NCI-H1105 (cell line): ENCODE data around the gene HDAC5.
A peak's percentile ranks its signal among the peaks of the same experiment; 100 is the strongest.
"Not testable (repeated sequence)": the region's sequence is repeated elsewhere in the genome, so short reads cannot be mapped to it uniquely, and the experiment has no call there.

Source experiments
- DNase-seq: peaks from one replicate; lab custom pipeline; 2025; lab: John Stamatoyannopoulos, UW

Gene HDAC5

DNA sequence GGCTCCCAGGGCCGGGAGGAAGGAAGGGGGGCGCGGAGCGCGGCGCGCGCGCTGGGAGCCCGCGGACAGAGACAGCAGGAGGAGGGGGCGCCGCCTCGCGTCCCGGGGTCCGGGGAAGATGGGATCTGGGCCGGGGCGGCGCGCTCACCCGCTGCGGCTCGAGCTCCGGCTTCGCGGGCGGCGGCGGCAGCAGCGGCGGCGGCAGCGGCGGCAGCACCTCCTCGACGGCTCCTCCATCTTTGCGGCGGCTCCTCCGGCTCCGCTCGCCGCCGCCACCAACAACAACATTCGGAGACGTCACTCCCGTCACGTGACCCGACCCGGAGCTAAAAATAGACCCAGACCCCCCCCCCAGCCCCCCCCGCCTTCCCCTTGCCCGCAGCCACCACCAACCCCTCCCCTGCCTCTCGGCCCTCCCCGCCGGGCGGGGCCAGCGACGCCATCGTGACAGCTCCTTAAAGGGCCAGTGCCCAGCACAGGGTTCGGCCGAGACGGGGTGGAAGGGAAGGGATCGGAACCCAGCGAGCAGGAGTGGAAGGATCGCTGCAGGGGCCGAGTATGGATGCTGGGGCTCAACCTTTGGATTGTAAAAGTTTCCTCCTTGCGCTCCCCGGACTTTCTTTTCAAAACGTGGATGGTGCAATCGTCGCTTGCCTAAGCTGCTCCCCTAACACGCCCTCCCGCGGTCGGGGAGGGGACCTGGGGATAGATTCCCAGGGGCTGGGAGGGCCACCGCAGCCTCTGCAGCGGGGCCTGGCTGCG is at the start of gene HDAC5:
TSS of gene HDAC5 (minus strand) at position 286 of the 762 bp plus-strand sequence. CDS start 6,126 bp downstream, outside the sequence.
- DNase-seq, result peak; percentile 86

DNA sequence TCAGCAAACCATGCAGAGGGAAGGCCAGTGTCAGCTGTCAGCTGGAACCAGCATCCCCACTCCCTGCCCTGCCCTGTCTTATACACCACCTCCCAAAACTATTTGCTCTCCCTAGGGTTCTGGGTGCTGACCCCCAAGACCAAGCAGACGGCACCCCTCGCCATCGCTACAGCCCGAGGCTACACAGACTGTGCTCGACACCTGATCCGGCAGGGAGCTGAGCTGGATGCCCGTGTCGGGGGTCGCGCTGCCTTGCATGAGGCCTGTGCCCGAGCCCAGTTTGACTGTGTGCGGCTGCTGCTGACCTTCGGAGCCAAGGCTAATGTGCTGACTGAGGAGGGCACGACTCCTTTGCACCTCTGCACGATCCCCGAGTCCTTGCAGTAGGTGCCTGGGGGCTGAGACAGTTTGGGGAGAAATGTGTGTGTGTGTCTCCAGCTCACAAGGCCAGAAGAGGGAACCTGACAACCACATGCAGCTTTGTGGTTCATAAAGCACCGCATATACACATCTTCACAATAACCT is 48.6 kb upstream of the HDAC5 start:
- no peak for DNase-seq

- no peak for DNase-seq
Measured at GRCh38 chr17:44170499-44171201, 47.2 kb upstream of the HDAC5 start, which contains the start of gene ASB16. ASB16 (plus strand) TSS chr17:44170704; CDS start chr17:44170790, 86 bp downstream.

DNA sequence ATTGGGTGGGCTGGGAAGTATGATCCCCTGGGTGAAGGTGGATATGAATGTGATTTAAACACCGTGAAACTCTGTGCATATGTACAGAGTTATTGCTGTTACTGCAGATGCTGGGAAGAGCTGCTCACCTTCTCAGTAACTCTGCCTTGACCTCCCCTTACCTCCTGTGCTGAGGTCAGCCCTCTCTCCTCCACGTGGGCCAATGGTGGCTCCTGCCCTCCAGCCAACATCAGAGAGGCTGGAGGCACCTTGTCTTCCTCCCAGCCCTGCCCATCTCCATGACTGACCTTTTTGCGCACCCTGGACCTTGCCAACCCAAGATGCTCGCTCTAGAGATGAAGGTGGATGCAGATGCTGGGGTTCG is 46.7 kb upstream of the HDAC5 start:
- DNase-seq, result no peak

DNA sequence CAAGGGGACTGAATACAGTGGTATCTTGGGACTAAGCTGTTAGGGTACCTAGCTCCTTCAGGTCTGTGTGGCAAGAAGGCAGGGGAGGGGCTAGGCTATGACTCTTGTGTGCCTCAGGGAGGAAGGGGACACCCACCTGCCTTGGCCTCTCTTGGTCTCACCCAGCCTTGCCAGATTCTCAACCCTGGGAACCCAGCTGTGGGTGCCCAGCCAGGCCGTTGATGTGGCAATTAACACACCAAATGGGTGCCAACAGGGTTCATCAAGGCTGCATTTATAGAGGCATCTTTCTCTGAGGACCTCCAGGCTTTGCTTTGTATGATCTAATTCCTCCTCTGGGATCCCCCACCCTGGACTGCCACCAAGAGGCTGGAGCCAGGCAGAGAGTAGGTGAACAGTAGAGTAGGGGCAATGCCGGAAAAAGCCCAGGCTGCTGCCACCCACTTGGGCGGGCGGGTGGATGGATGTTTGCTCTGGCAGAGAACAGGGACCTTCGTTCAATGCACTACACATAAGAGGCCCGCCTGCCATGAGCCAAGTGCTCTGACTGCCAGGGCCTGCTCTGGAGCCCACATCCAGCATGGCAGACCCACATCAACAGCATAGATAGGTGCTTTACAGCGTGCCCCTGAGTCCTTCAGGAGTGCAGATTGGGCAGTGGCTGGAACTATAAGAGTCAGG is 43.9 kb upstream of the HDAC5 start:
- no peak for DNase-seq

DNA sequence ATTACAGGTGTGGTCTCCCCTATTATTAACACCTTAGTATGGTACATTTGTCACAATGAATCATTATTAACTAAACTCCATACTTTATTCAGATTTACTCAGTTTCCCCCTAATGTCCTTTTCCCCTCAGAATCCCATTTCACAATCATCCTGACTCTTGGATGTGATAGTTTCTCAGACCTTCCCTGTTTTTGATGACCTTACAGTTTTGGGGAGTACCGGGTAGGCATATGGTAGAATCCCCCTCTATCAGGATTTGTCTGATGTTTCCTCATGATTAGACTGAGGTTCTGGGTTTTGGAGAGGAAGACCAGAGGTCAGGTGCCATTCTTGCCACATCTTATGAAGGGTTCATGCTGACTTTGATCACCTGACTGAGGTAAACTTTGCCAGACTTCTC is 41.0 kb upstream of the HDAC5 start:
- DNase-seq, result no peak

DNA sequence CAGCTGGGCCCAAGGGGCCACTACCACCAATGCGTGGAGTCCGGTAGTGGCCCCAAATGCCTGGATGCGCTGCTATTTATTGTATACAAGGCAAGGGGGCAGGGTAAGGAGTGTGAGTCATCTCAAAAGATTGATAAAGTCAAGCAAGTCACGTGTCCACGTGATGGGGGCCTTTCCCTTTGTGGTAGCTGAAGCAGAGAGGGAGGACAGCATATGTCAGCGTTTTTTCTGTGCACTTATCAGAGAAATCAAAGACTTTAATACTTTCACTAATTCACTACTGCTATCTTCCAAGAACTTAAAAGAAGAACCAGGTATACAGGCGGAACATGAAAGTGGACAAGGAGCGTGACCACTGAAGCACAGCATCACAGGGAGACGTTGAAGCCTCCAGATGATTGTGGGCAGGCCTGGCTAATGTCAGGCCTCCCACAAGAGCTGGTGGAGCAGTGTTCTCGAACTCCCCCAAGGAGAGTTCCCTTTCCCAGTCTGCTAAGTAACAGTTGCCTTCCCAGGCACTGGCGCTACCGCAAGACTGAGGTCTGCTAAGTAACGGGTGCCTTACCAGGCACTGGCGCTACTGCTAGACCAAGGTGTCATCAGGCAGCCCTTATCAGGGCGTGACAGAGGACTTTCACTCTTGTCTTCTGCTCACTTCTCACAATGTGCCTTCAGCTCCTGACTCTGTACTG is 36.2 kb upstream of the HDAC5 start:
- no peak for DNase-seq

DNA sequence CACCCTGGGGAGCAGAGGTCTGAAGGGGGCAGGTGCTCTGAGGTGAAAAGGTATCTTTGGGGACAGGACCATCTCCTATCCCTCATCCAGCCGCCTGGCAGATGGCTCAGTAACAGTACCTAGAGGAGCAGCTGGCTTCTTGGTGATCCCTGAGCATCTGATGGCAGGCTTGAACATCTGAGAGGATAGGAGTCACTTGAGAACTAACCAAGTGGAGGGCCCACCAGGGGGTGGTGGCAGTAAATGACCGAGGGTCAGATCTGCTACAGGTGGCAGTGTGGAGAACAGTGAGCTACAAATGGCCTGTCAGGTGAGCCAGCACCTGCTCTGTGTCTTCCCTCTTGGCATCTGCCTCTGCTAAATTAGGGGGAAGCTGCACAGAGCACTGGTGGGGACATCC is 32.0 kb upstream of the HDAC5 start:
- DNase-seq, result no peak

GRCh38 chr17:44152875-44153274 is 29.4 kb upstream of the HDAC5 start:
- no peak for DNase-seq

GRCh38 chr17:44149750-44150329 is 26.4 kb upstream of the HDAC5 start:
- DNase-seq, result no peak

DNA sequence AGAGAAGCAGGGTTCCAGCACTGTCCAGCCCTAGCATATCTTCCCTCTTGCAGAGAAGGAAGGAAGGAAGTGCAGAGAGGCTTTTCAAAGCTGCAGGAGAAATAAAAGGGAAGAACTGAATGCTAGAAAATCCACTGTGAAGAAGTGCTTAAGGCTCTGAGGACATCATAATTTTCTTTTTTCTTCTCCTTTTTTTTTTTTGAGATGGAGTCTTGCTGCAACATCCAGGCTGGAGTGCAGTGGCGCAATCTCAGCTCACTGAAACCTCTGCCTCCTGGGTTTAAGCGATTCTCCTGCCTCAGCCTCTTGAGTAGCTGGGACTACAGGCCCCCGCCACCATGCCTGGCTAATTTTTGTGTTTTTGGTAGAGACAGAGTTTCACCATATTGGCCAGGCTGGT is 25.6 kb upstream of the HDAC5 start:
- DNase-seq, result not testable (repeated sequence)

DNA sequence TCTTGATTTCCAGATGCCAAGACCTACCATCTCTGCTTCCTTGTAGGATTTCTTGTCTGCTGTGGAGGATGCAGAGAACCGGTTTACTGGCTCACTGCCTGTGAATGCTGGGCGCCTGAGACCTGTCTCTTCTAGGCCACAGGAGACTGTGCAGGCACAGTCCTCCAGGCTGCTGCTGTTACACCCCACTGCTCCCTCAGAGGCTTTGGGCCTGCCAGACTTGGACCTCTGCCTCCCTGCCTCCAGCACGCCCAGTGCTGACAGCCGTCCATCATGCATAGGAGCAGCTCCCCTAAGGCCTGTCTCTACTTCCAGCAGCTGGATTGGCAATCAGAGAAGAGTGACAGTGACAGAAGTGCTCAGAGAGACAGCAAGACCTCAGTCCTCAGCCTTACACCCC is 24.4 kb upstream of the HDAC5 start:
- DNase-seq, result no peak

- DNase-seq, result no peak
Measured at GRCh38 chr17:44146375-44147346, 23.2 kb upstream of the HDAC5 start.

- no peak for DNase-seq
Measured at GRCh38 chr17:44144966-44145739, 21.7 kb upstream of the HDAC5 start.

DNA sequence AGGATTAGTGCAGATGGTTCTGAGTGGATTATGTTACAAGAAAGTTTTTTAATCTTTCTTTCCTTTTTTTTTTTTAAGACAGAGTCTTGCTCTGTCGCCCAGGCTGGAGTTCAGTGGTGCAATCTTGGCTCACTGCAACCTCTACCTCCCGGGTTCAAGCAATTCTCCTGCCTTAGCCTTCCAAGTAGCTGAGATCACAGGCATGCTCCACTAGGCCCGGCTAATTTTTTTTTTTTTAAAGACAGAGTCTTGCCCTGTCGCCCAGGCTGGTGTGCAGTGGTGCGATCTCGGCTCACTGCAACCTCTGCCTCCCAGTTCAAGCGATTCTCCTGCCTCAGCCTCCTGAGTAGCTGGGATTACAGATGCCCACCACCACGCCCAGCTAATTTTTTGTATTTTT is 20.5 kb upstream of the HDAC5 start:
- DNase-seq, result not testable (repeated sequence)

- DNase-seq, result no peak
Measured at GRCh38 chr17:44137891-44138709, 14.7 kb upstream of the HDAC5 start.

- no peak for DNase-seq
Measured at GRCh38 chr17:44134752-44135568, 11.5 kb upstream of the HDAC5 start.

- DNase-seq, result no peak
Measured at GRCh38 chr17:44133918-44134476, 10.6 kb upstream of the HDAC5 start.
